Mesendoderm (in vitro differentiated cells): ENCODE data around the gene FERD3L.

ENCODE experiments used
- DNase-seq: peaks from one replicate; pipeline ENCODE4 v3.0.0; 2013
- H2AK5ac ChIP-seq: 2 replicates; pipeline ENCODE4 v1.6.1; 2013; ENCODE audit warnings: low read length, inconsistent platforms
- H2BK120ac ChIP-seq: 2 replicates; pipeline ENCODE4 v1.6.1; 2013; ENCODE audit warnings: low read depth, mild to moderate bottlenecking, low read length, moderate library complexity, mixed read lengths
- H2BK15ac ChIP-seq: replicated peaks from 2 replicates; pipeline ENCODE4 v1.6.1; 2013; ENCODE audit warnings: low read depth, mild to moderate bottlenecking, moderate library complexity
- H2BK5ac ChIP-seq: 2 replicates; pipeline ENCODE4 v1.6.1; 2013; ENCODE audit warnings: low read length, inconsistent platforms
- H3K18ac ChIP-seq: 2 replicates; pipeline ENCODE4 v1.6.1; 2013; ENCODE audit warnings: mild to moderate bottlenecking, low read length, mixed read lengths
- H3K23ac ChIP-seq: one replicate; pipeline ENCODE4 v1.6.1; 2013; ENCODE audit warnings: low read length
- H3K27ac ChIP-seq: 2 replicates; pipeline ENCODE4 v1.5.1; 2013; ENCODE audit warnings: low read depth, mild to moderate bottlenecking, inconsistent platforms, low read length, moderate library complexity
- H3K27me3 ChIP-seq: 2 replicates; pipeline ENCODE4 v1.6.1; 2013; ENCODE audit warnings: low read length, control low read depth, mild to moderate bottlenecking, inconsistent platforms; ENCODE audit not compliant: insufficient read depth, poor library complexity
- H3K36me3 ChIP-seq: 2 replicates; pipeline ENCODE4 v1.6.1; 2013; ENCODE audit warnings: low read length, inconsistent platforms; ENCODE audit not compliant: control insufficient read depth, insufficient read depth
- H3K4ac ChIP-seq: one replicate; pipeline ENCODE4 v1.6.1; 2013; ENCODE audit warnings: low read depth, mild to moderate bottlenecking, low read length, moderate library complexity
- H3K4me1 ChIP-seq: 2 replicates; pipeline ENCODE4 v1.6.1; 2013; ENCODE audit warnings: low read depth, low read length, inconsistent platforms; ENCODE audit not compliant: control insufficient read depth
- H3K4me2 ChIP-seq: 2 replicates; pipeline ENCODE4 v1.6.1; 2013; ENCODE audit warnings: low read length
- H3K4me3 ChIP-seq: 2 replicates; pipeline ENCODE4 v1.5.1; 2013; ENCODE audit warnings: mild to moderate bottlenecking, low read length
- H3K56ac ChIP-seq: one replicate; pipeline ENCODE4 v1.6.1; 2013; ENCODE audit warnings: low read length
- H3K79me1 ChIP-seq: 2 replicates; pipeline ENCODE4 v1.6.1; 2013; ENCODE audit warnings: low read length, inconsistent platforms
- H3K79me2 ChIP-seq: 2 replicates; pipeline ENCODE4 v1.6.1; 2013; ENCODE audit warnings: mild to moderate bottlenecking, low read length; ENCODE audit not compliant: control insufficient read depth, insufficient read depth
- H3K9ac ChIP-seq: 2 replicates; pipeline ENCODE4 v1.6.1; 2013; ENCODE audit warnings: low read length, inconsistent platforms
- H4K5ac ChIP-seq: one replicate; pipeline ENCODE4 v1.6.1; 2013; ENCODE audit warnings: low read length
- H4K8ac ChIP-seq: one replicate; pipeline ENCODE4 v1.6.1; 2013; ENCODE audit warnings: low read depth, mild to moderate bottlenecking, control low read depth, low read length, moderate library complexity
- WGBS: extraction: QIAGEN DNeasy Blood & Tissue Kit; methylation state at CpG from one replicate; pipeline ENCODE4 v1.1.7; 2013; ENCODE audit warnings: low lambda C conversion rate, missing lambda C conversion rate; ENCODE audit not compliant: insufficient coverage; ENCODE audit errors: extremely low coverage; 5-methylcytosine and 5-hydroxymethylcytosine counted together

FERD3L gene

DNA sequence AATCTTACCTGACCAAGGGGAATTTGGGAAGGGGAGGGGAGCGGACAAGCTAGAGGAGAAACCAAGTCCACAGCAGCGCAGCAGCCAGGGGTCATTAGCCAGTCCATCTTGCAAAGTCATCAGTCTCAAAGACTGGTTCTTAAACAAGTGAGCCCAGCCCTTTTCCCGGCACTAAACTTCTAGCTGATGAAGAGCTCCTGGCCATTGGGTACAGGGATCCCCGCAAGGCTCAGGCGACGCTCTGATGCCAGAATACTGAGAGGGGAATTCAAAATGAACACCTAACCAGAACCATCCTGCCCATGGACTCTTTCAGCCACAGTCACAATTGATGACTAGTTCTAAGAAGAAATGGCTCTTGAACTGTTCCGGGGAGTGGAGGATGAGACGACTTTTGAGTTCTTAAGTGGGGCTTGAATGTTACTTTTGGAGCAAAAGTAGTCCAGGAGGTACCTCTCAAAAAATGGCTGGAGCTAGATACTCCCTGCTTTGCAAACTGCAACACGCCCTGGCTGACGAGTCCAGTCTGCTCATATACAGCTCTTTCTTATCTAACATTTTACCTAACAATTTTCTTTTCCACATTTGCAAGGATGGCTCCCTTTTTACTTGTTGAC lies 25.2 kb downstream of the FERD3L start:
- Histone ChIP-seq H2AK5ac (no peak overlapping the region), H4K5ac (no peak overlapping the region), H2BK5ac (no peak overlapping the region), H3K79me2 (no peaks in the 10 kb centered on the region), H3K23ac (no peak overlapping the region), H3K79me1 (no peaks in the 10 kb centered on the region), H3K4me1 (peaks cover 4% of the 10 kb centered on the region), H2BK120ac (no peak overlapping the region), H3K36me3 (no peaks in the 10 kb centered on the region), H4K8ac (no peak overlapping the region), H3K9ac (no peak overlapping the region), H3K4ac (no peak overlapping the region), H3K56ac (no peak overlapping the region), H3K4me3 (no peak overlapping the region), H3K27ac (no peak overlapping the region), H3K18ac (no peak overlapping the region), H3K4me2 (no peak overlapping the region), H3K27me3 (peaks cover 26% of the 10 kb centered on the region), H2BK15ac (no peak overlapping the region)
- no peak for DNase-seq
- no CpG with 5 or more reads among the region's 10 CpGs for WGBS

DNA sequence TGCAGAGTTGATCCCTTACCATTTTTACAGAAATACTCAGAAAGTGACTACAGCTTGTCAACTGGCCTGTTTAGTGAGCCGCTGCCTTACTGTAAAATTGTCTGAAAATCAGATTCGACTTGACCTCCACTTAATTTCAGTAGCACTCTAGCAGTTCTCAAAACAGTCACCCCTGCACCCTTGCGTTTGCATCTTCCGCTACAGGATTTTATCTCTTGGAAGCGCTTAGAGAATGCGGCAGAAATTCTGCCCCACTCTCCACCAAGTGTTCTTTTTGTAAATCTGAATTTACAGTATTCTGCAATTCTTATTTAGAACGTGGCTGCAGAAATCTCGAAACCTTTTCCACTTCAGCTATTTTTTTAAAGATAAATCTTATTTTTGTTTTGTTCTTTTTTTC lies 25.8 kb downstream of the FERD3L start:
- Histone ChIP-seq H3K4me2 (peak overlapping the region; percentile 39), H2BK120ac (no peak overlapping the region), H3K56ac (peak overlapping the region; percentile 57), H3K4me3 (no peak overlapping the region), H4K5ac (no peak overlapping the region), H2AK5ac (no peak overlapping the region), H2BK15ac (no peak overlapping the region), H4K8ac (no peak overlapping the region), H3K9ac (peak overlapping the region; percentile 18), H3K79me1 (no peaks in the 10 kb centered on the region), H3K23ac (no peak overlapping the region), H3K36me3 (no peaks in the 10 kb centered on the region), H3K27me3 (peaks cover 26% of the 10 kb centered on the region), H2BK5ac (no peak overlapping the region), H3K4me1 (peaks cover 4% of the 10 kb centered on the region), H3K4ac (no peak overlapping the region), H3K27ac (no peak overlapping the region), H3K18ac (no peak overlapping the region), H3K79me2 (no peaks in the 10 kb centered on the region)
- DNase-seq = no peak
- no CpG with 5 or more reads among the region's 8 CpGs for WGBS

DNA sequence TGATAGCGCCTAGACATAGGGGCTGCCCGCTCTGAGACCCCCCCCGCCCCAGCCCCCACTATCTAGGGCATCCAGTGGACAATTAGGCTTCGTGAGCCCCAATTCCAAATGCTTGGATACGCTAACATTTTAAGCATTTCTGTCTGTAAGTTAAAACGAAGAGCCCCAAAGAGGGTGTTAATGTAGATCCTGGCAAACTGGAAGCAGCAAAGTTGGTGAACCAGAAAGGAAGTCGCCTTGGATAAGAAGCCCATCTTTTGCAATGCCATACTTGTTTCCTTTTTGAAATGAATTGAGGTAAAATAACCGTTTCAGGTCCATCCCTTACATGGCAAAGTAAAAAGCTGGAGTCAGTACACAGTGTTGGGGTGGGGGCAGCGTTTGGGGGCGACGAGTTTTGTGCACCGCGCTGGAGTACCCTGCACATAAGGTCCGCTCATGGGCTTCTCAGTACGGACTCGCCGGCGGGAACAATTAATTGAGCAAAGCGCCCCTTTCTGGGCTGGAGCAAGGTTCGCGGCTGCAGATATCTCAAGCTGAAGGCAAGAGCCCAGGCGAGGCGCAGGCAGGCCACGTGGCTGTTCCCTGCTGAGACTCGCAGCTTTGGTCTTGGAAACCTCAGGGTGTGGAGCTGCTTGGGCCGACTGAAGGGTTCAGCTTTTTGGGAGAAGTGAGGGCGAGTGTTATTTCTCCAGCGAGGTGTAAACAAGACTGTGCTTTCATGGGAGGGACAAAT lies 26.4 kb downstream of the FERD3L start:
- Histone ChIP-seq H2BK15ac (no peak overlapping the region), H2AK5ac (no peak overlapping the region), H3K27ac (no peak overlapping the region), H3K18ac (no peak overlapping the region), H3K36me3 (no peaks in the 10 kb centered on the region), H3K9ac (peak overlapping the region; percentile 18), H4K8ac (no peak overlapping the region), H3K79me1 (no peaks in the 10 kb centered on the region), H3K4me2 (peak overlapping the region; percentile 78), H3K4me3 (no peak overlapping the region), H3K4ac (no peak overlapping the region), H3K79me2 (no peaks in the 10 kb centered on the region), H3K4me1 (peaks cover 4% of the 10 kb centered on the region), H2BK5ac (no peak overlapping the region), H2BK120ac (no peak overlapping the region), H3K27me3 (peaks cover 27% of the 10 kb centered on the region), H3K23ac (no peak overlapping the region), H4K5ac (no peak overlapping the region), H3K56ac (peak overlapping the region; percentile 57)
- DNase-seq = peak; percentile 72
- WGBS = no CpG with 5 or more reads among the region's 28 CpGs

DNA sequence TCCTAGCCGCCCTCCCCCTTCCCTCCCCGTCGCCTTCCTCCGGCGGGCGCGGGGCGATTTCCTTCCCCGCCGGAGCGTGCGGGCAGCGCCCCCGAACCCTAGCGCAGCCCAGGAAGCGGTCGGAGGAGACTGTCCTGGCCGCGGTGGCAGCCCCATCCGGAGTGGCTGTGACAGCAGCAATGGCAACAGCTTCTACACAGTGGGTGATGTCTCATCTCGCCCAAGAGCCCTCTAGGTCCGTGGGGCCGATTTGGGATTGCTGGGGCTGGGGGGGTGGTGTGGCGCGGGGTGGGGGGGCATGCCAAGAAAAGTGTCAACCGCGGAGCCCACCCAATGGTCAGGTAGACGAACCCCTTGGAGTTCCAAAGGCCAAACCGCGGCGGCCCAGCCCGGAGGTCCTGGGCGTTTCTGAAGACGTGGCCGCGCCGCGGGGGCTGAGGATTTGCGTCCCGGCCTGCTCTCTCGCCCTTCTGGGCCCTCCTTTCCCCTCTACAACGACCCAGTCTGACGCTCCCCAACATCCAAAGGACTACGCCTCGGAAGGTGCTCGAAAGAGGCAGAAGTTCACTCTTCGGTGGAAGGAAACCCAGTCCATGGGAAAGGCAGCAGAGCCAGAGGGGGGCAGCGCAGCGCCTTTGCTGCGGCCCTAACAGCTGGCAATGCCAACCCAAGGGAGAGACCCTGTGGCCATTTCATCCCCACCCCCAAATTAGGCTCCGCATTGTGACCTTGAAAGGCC lies 27.2 kb downstream of the FERD3L start:
- H2AK5ac ChIP-seq = no peak overlapping the region
- DNase-seq = peak; percentile 35
- peaks cover 4% of the 10 kb centered on the region for H3K4me1 ChIP-seq
- H3K18ac ChIP-seq = peak overlapping the region; percentile 33
- peaks cover 29% of the 10 kb centered on the region for H3K27me3 ChIP-seq
- no peaks in the 10 kb centered on the region for H3K79me2 ChIP-seq
- H3K4ac ChIP-seq = no peak overlapping the region
- no peak overlapping the region for H4K8ac ChIP-seq
- peak overlapping the region; percentile 44 for H3K4me3 ChIP-seq
- no peak overlapping the region for H3K27ac ChIP-seq
- H4K5ac ChIP-seq = no peak overlapping the region
- H3K9ac ChIP-seq = peak overlapping the region; percentile 59
- H3K23ac ChIP-seq = no peak overlapping the region
- H3K56ac ChIP-seq = peak overlapping the region; percentile 78
- no peaks in the 10 kb centered on the region for H3K79me1 ChIP-seq
- H2BK15ac ChIP-seq = no peak overlapping the region
- no peaks in the 10 kb centered on the region for H3K36me3 ChIP-seq
- no peak overlapping the region for H2BK120ac ChIP-seq
- H2BK5ac ChIP-seq = no peak overlapping the region
- peak overlapping the region; percentile 78 for H3K4me2 ChIP-seq
- WGBS = no CpG with 5 or more reads among the region's 51 CpGs

DNA sequence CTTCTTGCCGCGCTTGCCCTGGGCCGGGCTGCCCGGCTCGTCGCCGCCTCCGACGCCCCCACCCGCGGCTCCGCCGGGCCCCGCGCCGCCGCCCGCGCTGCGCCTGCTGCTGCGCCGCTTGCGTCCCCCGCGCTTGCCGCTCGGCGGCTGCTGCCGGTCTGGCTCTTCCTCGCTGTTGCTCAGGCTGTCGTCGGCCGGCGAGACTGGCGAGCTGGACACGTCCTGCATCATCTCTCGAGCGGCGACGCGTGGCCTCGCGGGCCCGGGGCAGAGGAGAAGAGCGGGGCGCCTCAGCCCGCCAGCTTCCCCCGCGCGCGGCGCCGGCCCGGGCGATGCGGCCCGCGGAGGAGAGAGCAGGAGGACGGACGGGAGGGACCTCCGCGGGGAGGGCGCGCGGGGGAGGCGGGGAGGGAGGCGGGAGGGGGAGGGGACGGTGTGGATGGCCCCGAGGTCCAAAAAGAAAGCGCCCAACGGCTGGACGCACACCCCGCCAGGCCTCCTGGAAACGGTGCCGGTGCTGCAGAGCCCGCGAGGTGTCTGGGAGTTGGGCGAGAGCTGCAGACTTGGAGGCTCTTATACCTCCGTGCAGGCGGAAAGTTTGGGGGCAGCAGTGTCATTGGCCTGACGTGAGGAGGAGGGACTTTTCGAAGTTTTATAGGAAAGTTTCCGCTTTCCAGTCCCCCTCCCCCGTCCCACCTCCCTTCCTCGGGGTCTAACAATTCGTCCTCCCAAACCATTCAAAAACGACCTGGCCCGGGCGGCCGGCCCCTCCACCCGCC lies 27.9 kb downstream of the FERD3L start, which contains the start of gene TWIST1:
TSS of gene TWIST1 (minus strand) at position 546 of the 779 bp plus-strand sequence. CDS start at position 231, 315 bp downstream.
- peak within 1 kb of the TSS; percentile 80 for H3K9ac ChIP-seq
- peak within 1 kb of the TSS; percentile 93 for H3K56ac ChIP-seq
- no peak within 1 kb of the TSS for H4K8ac ChIP-seq
- no peaks in the 10 kb centered on the region for H3K79me1 ChIP-seq
- no peaks in the 10 kb centered on the region for H3K79me2 ChIP-seq
- no peak within 1 kb of the TSS for H2BK120ac ChIP-seq
- H3K4ac ChIP-seq = no peak within 1 kb of the TSS
- no peaks in the 10 kb centered on the region for H3K36me3 ChIP-seq
- H4K5ac ChIP-seq = no peak within 1 kb of the TSS
- no peak within 1 kb of the TSS for H3K27ac ChIP-seq
- H3K4me1 ChIP-seq = peaks cover 4% of the 10 kb centered on the region
- H3K4me2 ChIP-seq = peak within 1 kb of the TSS; percentile 87
- H3K27me3 ChIP-seq = peaks cover 35% of the 10 kb centered on the region
- H3K4me3 ChIP-seq = peak within 1 kb of the TSS; percentile 71
- peak; percentile 93 for DNase-seq
- no peak within 1 kb of the TSS for H2AK5ac ChIP-seq
- no peak within 1 kb of the TSS for H2BK15ac ChIP-seq
- H3K18ac ChIP-seq = peak within 1 kb of the TSS; percentile 33
- whole genome bisulfite sequencing = no CpG with 5 or more reads among the region's 91 CpGs
- H3K23ac ChIP-seq = no peak within 1 kb of the TSS
- H2BK5ac ChIP-seq = no peak within 1 kb of the TSS
